SJSA1 (cell line): ENCODE data around the gene TYRP1. TPM values are rescaled to one million over a fixed set of nuclear protein-coding genes. Genes with fewer than 3 reads are reported as not detected.
A peak's percentile ranks its signal among the peaks of the same experiment; 100 is the strongest.

Experiments used
- DNase-seq, 2 experiments: peaks; one replicate each; pipeline ENCODE4 v3.0.0-alpha.2; 2015 to 2020; ENCODE audit warnings: low spot score in 2 of 2, low read depth in 1 of 2
- H3K27ac ChIP-seq: fragments of 250-450 bp; sonication (Bioruptor Pico); 2 replicates; pipeline ENCODE4 v1.5.1; 2020; ENCODE audit warnings: mild to moderate bottlenecking, moderate library complexity
- H3K27me3 ChIP-seq: fragments of 250-450 bp; sonication (Bioruptor Pico); replicated peaks from 2 replicates; pipeline ENCODE4 v1.5.1; 2020; ENCODE audit warnings: mild to moderate bottlenecking, moderate library complexity
- H3K36me3 ChIP-seq: fragments of 250-450 bp; sonication (Bioruptor Pico); 2 replicates; pipeline ENCODE4 v1.5.1; 2020; ENCODE audit warnings: mild to moderate bottlenecking
- H3K4me1 ChIP-seq: fragments of 250-450 bp; sonication (Bioruptor Pico); replicated peaks from 2 replicates; pipeline ENCODE4 v1.6.1; 2021; ENCODE audit warnings: mild to moderate bottlenecking
- H3K4me3 ChIP-seq: fragments of 250-450 bp; sonication (Bioruptor Pico); 2 replicates; pipeline ENCODE4 v1.5.1; 2020; ENCODE audit warnings: mild to moderate bottlenecking
- H3K9me3 ChIP-seq: fragments of 250-450 bp; sonication (Bioruptor Pico); replicated peaks from 2 replicates; pipeline ENCODE4 v1.5.1; 2020; ENCODE audit warnings: mild to moderate bottlenecking
- total RNA-seq: library from RNA; depleted of rRNA; stranded (reverse); fragments of >200 nt; shearing (Covaris generic); gene quantifications from 2 replicates; pipeline ENCODE4 v1.2.3, GENCODE V29; 2014

TYRP1 gene
- total RNA-seq, 1 experiment from 2014 or later, result 2.5 TPM

DNA sequence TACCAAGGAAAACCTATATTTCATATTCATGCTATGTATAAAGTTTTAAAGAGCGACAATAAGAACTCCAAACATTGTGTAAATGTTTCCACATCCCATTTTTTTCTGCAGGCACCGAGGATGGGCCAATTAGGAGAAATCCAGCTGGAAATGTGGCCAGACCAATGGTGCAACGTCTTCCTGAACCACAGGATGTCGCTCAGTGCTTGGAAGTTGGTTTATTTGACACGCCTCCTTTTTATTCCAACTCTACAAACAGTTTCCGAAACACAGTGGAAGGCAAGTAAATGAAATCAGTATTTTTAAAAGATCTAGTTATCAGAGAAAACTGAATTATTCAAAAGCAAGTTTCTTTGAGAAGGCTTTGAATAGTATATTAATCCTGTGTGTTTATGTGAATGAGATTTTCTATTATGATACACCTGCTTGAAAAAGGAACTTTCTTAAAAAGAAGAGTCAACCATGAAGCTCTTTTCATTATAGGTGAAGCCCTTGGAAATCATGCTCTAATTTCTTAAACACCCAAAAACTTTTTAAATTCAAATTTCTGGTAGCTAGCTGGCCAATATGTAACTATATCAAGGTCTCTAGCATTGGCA lies 9.1 kb downstream of the TYRP1 start:
- H3K9me3 ChIP-seq, result no peaks in the 10 kb centered on the region
- peaks cover 16% of the 10 kb centered on the region for H3K4me1 ChIP-seq
- DNase-seq, result no peak
- no peak overlapping the region for H3K27ac ChIP-seq
- no peak overlapping the region for H3K4me3 ChIP-seq
- H3K27me3 ChIP-seq, result no peaks in the 10 kb centered on the region
- H3K36me3 ChIP-seq, result no peaks in the 10 kb centered on the region

- Histone ChIP-seq H3K27me3 (no peaks in the 10 kb centered on the region), H3K9me3 (no peaks in the 10 kb centered on the region), H3K27ac (no peak overlapping the region), H3K4me1 (no peaks in the 10 kb centered on the region), H3K4me3 (no peak overlapping the region), H3K36me3 (no peaks in the 10 kb centered on the region)
- DNase-seq, result no peak
Observed at GRCh38 chr9:12703996-12704395, 10.8 kb downstream of the TYRP1 start.

DNA sequence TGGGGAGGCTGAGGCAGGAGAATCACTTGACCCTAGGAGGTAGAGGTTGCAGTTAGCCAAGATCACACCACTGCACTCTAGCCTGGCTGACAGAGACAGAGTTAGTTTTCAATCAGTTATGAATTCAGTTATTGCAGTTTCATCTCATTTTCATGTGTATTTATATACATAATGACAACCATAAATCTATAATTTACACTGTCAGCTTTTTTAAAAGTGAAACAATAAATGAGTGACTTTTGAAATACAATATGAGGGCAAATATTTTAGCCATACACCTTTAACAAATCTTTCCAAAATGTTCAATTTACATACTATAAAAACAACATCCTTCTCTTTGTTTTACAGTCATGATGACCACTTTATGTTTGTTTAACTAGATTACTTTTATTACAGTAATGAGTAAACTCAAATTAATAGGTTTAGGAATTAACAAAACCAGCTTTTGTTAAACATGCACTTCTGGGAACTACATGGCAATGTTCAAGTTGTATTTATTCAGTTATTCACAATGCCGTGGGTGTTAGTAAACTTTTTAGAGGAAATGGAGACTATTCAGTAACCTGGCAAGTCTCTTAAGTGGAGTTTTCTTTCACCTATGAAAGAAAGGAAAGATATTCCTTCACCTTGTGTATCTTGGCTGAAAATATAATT lies 12.7 kb downstream of the TYRP1 start:
- H3K36me3 ChIP-seq, result no peaks in the 10 kb centered on the region
- H3K9me3 ChIP-seq, result no peaks in the 10 kb centered on the region
- no peaks in the 10 kb centered on the region for H3K4me1 ChIP-seq
- H3K4me3 ChIP-seq, result no peak overlapping the region
- H3K27ac ChIP-seq, result no peak overlapping the region
- H3K27me3 ChIP-seq, result no peaks in the 10 kb centered on the region
- DNase-seq, result no peak

DNA sequence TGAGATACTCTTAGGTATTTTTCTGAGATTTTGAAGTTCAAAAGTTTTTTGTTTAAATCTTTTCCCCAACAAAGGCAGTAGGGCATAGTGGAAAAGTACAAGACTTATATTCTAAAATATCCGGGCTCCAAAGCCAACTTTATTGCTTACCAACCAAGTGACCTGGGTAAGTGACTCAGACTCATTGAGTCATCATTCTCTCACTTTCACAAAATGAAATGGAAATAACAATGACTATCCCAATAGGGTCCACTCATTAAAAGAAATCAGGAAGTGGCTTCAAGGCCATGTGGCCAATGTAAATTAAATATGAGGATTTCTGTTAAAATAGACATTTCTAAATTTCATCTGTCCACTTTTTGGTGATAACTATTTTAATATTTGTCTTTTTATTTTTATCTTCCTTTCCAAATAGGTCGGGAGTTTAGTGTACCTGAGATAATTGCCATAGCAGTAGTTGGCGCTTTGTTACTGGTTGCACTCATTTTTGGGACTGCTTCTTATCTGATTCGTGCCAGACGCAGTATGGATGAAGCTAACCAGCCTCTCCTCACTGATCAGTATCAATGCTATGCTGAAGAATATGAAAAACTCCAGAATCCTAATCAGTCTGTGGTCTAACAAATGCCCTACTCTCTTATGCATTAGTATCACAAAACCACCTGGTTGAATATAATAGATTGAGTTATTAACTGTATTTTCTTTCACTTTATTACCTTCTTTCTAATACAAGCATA lies 15.5 kb downstream of the TYRP1 start:
- Histone ChIP-seq H3K4me3 (no peak overlapping the region), H3K27ac (no peak overlapping the region), H3K36me3 (no peaks in the 10 kb centered on the region), H3K27me3 (no peaks in the 10 kb centered on the region), H3K4me1 (no peaks in the 10 kb centered on the region), H3K9me3 (no peaks in the 10 kb centered on the region)
- no peak for DNase-seq

GRCh38 chr9:12712532-12712931 lies 19.3 kb downstream of the TYRP1 start:
- DNase-seq, result no peak
- H3K9me3 ChIP-seq, result no peaks in the 10 kb centered on the region
- no peaks in the 10 kb centered on the region for H3K36me3 ChIP-seq
- no peaks in the 10 kb centered on the region for H3K4me1 ChIP-seq
- no peak overlapping the region for H3K4me3 ChIP-seq
- H3K27ac ChIP-seq, result no peak overlapping the region
- H3K27me3 ChIP-seq, result no peaks in the 10 kb centered on the region

DNA sequence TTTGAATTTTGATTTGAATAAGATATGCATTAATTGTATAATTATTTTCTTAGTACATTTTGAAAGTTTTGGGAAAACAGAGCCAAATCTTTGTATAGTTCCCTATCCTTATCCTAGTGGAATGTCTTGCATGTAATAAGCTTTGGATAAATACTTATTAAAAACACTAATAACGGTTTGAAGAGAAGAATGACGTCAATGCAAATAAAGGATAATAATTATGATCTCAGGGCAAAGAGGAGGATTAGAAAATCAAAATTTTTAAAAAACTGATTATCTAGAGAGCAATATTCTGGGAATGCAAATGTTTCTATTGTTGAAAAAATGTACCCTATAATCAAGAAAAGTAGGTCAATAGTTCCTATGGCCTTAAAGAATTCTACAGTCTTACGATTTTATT lies 22.1 kb downstream of the TYRP1 start:
- Histone ChIP-seq H3K27ac (no peak overlapping the region), H3K4me1 (no peaks in the 10 kb centered on the region), H3K27me3 (no peaks in the 10 kb centered on the region), H3K36me3 (no peaks in the 10 kb centered on the region), H3K4me3 (no peak overlapping the region), H3K9me3 (no peaks in the 10 kb centered on the region)
- no peak for DNase-seq

DNA sequence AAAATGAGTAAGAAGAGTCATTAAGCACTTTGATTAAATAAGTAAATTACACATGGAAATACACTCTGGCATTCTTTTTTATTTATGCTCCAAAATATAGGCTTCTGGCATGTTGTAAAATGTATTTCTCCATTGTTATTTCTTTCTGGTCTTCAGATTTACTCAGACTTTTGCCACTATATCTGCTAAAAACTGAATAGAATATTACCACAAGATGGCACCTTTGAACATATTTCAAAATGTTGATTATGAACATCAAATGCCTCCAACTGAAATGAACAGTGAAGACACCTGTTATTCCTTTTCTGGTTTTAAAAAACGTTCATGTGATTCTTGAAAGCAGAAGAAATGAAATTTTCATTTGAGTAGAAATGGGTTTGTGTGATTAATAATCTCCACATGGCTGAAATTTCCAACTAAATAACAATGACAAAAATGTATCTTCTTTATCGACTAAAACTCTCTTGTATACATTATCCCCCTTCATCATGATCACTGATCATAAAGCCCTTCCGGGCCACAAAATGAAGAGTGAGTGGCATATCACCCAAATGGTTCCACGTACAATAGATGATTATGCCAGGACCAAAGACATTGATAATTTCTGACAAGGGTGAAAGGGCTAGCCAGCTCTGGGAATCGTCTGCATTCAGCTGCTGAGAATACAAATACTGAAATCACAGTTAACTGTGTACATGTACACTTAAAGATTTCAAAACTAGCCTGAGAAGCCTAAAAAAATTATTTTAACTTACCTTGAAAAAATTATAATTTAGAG lies 23.8 kb downstream of the TYRP1 start:
- Histone ChIP-seq H3K4me3 (no peak overlapping the region), H3K36me3 (no peaks in the 10 kb centered on the region), H3K9me3 (no peaks in the 10 kb centered on the region), H3K27me3 (no peaks in the 10 kb centered on the region), H3K4me1 (no peaks in the 10 kb centered on the region), H3K27ac (no peak overlapping the region)
- DNase-seq, result no peak

DNA sequence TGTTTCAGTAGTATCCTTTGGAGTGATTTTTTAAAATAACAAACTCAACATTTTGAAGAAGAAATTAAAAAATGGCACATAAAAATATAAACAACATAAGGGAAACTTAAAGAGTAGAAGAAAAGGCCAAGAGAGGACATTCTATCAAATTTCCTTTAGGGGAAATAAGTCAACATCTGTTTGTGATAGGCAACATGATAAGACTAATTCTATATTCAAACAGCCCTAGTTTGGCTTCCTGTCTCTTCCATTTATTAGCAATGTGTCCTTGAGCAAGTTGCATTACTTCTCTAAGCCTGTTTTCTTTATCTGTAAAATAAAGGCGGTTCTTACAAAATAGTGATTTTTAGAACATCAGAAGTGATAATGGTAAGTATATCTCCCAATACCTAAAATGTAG lies 24.7 kb downstream of the TYRP1 start:
- Histone ChIP-seq H3K36me3 (no peaks in the 10 kb centered on the region), H3K27ac (no peak overlapping the region)

GRCh38 chr9:12718482-12719026 lies 25.4 kb downstream of the TYRP1 start:
- Histone ChIP-seq H3K4me3 (no peak overlapping the region), H3K9me3 (no peaks in the 10 kb centered on the region), H3K27me3 (no peaks in the 10 kb centered on the region), H3K27ac (no peak overlapping the region), H3K36me3 (no peaks in the 10 kb centered on the region), H3K4me1 (no peaks in the 10 kb centered on the region)
- DNase-seq, result peak in 1 of 2 experiments; percentile 25

More for the DNA sequence above, 24.7 kb downstream of the TYRP1 start:
- Histone ChIP-seq H3K4me3 (no peak overlapping the region), H3K9me3 (no peaks in the 10 kb centered on the region), H3K27me3 (no peaks in the 10 kb centered on the region), H3K4me1 (no peaks in the 10 kb centered on the region)
- no peak for DNase-seq

- Histone ChIP-seq H3K9me3 (no peaks in the 10 kb centered on the region), H3K36me3 (no peaks in the 10 kb centered on the region), H3K4me1 (no peaks in the 10 kb centered on the region), H3K27me3 (no peaks in the 10 kb centered on the region), H3K27ac (no peak overlapping the region), H3K4me3 (no peak overlapping the region)
- DNase-seq, result no peak
Observed at GRCh38 chr9:12719431-12719830, 26.2 kb downstream of the TYRP1 start.

GRCh38 chr9:12720551-12720950 lies 27.4 kb downstream of the TYRP1 start:
- no peak for DNase-seq
- Histone ChIP-seq H3K36me3 (no peaks in the 10 kb centered on the region), H3K27me3 (no peaks in the 10 kb centered on the region), H3K27ac (no peak overlapping the region), H3K9me3 (no peaks in the 10 kb centered on the region), H3K4me1 (no peaks in the 10 kb centered on the region), H3K4me3 (no peak overlapping the region)

GRCh38 chr9:12722131-12722530 lies 28.9 kb downstream of the TYRP1 start:
- no peak for DNase-seq
- Histone ChIP-seq H3K9me3 (no peaks in the 10 kb centered on the region), H3K27ac (no peak overlapping the region), H3K36me3 (no peaks in the 10 kb centered on the region), H3K27me3 (no peaks in the 10 kb centered on the region), H3K4me1 (no peaks in the 10 kb centered on the region), H3K4me3 (no peak overlapping the region)

DNA sequence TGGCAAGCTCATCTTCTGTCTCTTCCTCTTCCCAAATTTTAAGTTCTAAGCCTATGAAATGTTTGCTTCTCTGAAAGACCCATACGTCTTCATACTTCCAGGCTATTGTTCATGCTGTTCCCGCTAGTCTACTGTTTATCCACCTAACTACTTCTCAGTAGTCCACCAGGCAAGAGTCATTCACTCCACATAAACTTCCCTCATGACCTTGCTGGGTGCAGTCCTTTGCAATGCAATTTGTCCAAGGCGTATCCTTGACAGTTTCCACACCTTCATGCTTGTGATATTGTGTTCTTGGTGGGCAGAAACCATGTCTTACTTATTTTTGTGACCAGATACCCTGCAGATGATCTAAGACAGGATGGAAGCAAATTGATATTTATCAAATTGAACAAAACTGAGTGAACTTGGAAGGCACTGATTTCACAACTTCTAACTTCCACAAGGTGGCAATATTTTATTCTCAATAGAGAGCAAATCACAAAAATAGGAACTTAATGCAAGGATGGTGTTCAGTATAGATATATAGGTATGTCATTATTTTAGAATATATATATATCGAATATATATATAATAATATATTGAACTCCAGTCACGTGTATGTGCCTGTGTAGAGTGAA lies 30.3 kb downstream of the TYRP1 start:
- Histone ChIP-seq H3K27me3 (no peaks in the 10 kb centered on the region), H3K4me3 (no peak overlapping the region), H3K36me3 (no peaks in the 10 kb centered on the region), H3K27ac (no peak overlapping the region), H3K4me1 (no peaks in the 10 kb centered on the region), H3K9me3 (no peaks in the 10 kb centered on the region)
- DNase-seq, result no peak
